ENCODE data around the gene CCDC122.
A peak's percentile ranks its signal among the peaks of the same experiment; 100 is the strongest.

CCDC122 gene

DNA sequence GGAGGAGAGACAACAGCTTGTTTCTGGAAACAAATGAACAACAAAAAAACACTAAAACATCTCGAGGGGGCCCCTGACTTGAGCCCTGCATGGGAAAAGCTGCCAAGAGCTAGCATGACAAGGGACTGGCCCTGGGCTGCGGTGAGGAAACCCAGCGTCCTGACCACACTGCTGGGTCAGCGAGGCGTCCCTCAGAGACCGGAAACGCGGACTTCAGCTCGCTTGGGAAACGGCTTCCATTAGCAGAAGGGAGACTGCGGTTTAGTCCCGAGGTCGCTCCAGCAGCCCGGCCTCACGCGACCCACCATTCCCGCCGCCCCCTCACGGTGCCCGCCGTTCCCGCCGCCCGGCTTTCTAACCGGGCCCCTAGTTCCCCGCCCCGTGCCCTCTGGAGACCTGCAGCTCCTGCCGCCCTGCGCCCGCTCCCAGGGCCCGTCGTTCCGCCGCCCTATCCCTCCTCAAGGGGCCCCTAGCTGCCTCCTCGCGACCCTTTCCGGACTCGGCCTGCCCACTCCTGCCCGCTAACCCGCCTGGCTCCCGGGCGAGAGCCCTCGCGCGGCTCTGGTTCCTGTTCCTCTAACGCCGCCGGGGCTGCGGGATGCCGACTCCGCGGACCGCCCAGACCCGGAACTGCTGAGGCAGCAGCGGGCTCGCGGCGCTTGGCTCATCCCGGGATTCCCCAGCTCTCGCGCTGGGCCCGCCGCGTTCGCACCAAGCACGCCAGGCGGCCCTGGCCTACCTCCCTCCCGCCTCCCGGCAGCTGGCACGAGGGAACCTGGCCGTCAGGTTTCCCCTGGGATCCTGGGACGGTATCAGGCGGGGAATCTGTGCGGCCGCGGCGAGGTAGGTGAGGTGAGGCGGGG, at the start of gene CCDC122:
CCDC122 (minus strand) TSS at position 849 of the 863 bp plus-strand sequence. CDS start 10,364 bp downstream, outside the sequence.
- TF ChIP-seq ARNT (IDR thresholded peaks at IDR 0.05) (no peak), LEF1 (IDR thresholded peaks at IDR 0.05; ENCODE audit: borderline replicate concordance) (no peak), HDGF (IDR thresholded peaks at IDR 0.05; ENCODE audit: borderline replicate concordance) (no peak), L3MBTL2 (conservative IDR thresholded peaks at IDR 0.05) (peak; percentile 99), BHLHE40 (IDR thresholded peaks at IDR 0.05; ENCODE audit: borderline replicate concordance) (no peak), ELF4 (IDR thresholded peaks at IDR 0.05) (peak; percentile 74)
- TF ChIP-seq, protein P1, sequence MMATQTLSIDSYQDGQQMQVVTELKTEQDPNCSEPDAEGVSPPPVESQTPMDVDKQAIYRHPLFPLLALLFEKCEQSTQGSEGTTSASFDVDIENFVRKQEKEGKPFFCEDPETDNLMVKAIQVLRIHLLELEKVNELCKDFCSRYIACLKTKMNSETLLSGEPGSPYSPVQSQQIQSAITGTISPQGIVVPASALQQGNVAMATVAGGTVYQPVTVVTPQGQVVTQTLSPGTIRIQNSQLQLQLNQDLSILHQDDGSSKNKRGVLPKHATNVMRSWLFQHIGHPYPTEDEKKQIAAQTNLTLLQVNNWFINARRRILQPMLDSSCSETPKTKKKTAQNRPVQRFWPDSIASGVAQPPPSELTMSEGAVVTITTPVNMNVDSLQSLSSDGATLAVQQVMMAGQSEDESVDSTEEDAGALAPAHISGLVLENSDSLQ (IDR thresholded peaks at IDR 0.05), result no peak
- CTCF ChIA-PET, result no interaction called here
- POLR2A ChIA-PET, result interaction anchor here (1.1 to 1.3 kb wide), 2 partner anchors 23 to 66 kb away, joined by 3 to 5 read pairs; no protein-coding TSS in a partner anchor
- DNase-seq (ENCODE audit: extremely low spot score), result peak; percentile 81

DNA sequence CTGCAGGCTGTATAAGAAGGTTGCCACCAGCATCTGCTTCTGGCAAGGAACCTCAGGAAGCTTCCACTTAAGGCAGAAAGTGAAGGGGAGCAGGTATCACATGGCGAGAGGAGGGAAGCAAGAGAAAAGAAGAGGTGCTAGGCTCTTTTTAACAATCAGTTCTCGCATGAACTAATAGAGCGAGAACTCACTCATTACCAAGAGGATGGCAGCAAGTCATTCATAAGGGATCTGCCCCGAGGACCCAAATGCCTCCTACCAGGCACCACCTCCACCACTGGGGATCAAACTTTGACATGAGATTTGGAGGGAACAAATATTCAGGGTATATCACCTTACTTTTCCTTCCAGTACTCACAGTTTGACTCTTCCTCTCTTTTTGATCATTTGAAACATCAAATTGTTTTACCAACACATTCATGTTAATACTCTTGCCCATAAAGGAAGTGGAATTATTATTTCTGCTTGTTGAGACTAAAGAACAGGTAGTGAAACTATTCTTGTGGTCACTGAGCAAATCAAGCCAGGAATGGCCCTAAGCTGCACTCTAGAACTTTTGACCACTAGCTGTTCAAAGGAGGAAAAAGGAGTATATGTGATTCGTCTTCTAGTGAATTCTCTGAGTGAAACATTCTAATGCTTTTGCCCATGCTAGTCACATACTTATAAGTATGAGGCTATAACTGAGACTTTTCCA, 45.2 kb upstream of the CCDC122 start:
- ChIA-PET POLR2A (no interaction called here), CTCF (no interaction called here)
- TF ChIP-seq, protein P1 (IDR thresholded peaks at IDR 0.05), result no peak
- TF ChIP-seq SP1 (IDR thresholded peaks at IDR 0.05) (no peak), TARDBP (IDR thresholded peaks at IDR 0.05) (no peak), FOXK2 (IDR thresholded peaks at IDR 0.05) (no peak), NFRKB (IDR thresholded peaks at IDR 0.05) (no peak), CTBP1 (IDR thresholded peaks at IDR 0.05; ENCODE audit: borderline replicate concordance) (no peak), FOXA1 (IDR thresholded peaks at IDR 0.05) (no peak), LEF1 (IDR thresholded peaks at IDR 0.05; ENCODE audit: borderline replicate concordance) (no peak), L3MBTL2 (conservative IDR thresholded peaks at IDR 0.05) (no peak), FOXM1 (IDR thresholded peaks at IDR 0.05; ENCODE audit: borderline replicate concordance) (no peak), ELF4 (IDR thresholded peaks at IDR 0.05) (no peak), HDGF (IDR thresholded peaks at IDR 0.05; ENCODE audit: borderline replicate concordance) (no peak), ZNF384 (IDR thresholded peaks at IDR 0.05) (no peak), SUZ12 (IDR thresholded peaks at IDR 0.05) (no peak), BHLHE40 (IDR thresholded peaks at IDR 0.05; ENCODE audit: borderline replicate concordance) (no peak), ARNT (IDR thresholded peaks at IDR 0.05) (no peak)
- no peak for DNase-seq (ENCODE audit: extremely low spot score)

DNA sequence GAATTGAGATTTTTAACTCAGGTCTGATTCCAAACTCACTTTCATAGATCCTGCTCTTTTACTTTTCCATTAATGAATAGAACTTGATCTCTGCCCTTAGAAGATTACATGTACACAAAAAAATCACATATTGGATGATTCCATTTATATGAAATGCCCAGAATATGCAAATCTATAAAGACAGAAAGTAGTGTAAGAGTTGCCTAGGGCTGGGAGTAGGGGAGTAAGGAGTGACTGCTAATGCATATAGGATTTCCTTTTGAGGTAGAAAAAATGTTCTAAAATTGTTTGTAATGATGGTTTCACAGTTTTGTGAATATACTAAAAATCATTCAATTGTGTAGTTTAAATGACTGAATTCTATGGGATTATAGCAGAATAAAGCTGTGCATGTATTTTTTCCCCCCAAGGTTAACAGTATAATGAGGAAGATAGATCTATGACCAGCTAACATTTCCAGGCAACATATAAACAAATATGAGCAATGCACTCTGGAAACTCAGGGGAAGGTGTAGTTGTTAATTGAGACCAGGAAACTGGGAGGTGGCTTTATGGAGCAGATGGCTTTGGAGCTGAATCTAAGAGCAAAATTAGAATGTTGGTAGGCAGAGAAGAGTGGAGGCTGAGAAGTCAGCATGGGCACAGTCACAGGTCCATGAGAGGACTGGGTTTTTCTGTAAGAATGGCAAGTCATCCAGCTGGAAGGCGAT, 41.6 kb upstream of the CCDC122 start:
- CTCF ChIA-PET, result interaction anchor here (0.6 kb wide), 1 partner anchor 956 kb away, joined by 3 read pairs; no protein-coding TSS in a partner anchor

DNA sequence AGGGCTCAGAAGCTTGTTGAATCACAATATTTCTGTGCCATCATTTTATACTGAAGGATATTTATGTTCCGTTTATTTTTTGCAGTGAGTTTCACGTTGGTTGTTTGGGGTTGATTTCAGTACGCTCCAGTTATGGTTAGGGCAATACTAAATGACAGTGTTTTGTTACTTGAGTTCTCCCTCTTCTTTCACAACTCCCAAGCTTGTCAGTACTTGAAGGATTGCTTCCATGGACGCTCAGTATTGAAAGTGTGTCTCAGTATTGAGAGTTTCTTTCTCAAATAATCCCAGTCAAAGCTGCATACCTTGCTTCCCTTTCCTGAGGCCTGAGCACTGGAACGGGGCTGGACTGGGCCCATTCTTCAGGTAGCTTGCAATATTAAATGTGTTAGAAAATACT, 39.1 kb upstream of the CCDC122 start:
- TF ChIP-seq ELF4 (IDR thresholded peaks at IDR 0.05) (no peak), NFRKB (IDR thresholded peaks at IDR 0.05) (no peak), SP1 (IDR thresholded peaks at IDR 0.05) (no peak), TARDBP (IDR thresholded peaks at IDR 0.05) (no peak), FOXK2 (IDR thresholded peaks at IDR 0.05) (no peak), LEF1 (IDR thresholded peaks at IDR 0.05; ENCODE audit: borderline replicate concordance) (no peak), ZNF384 (IDR thresholded peaks at IDR 0.05) (no peak), HDGF (IDR thresholded peaks at IDR 0.05; ENCODE audit: borderline replicate concordance) (no peak), L3MBTL2 (conservative IDR thresholded peaks at IDR 0.05) (no peak), FOXA1 (IDR thresholded peaks at IDR 0.05) (no peak), SUZ12 (IDR thresholded peaks at IDR 0.05) (no peak), CTBP1 (IDR thresholded peaks at IDR 0.05; ENCODE audit: borderline replicate concordance) (no peak), FOXM1 (IDR thresholded peaks at IDR 0.05; ENCODE audit: borderline replicate concordance) (no peak), BHLHE40 (IDR thresholded peaks at IDR 0.05; ENCODE audit: borderline replicate concordance) (no peak), ARNT (IDR thresholded peaks at IDR 0.05) (no peak)
- TF ChIP-seq, protein P1 (IDR thresholded peaks at IDR 0.05), result no peak
- DNase-seq (ENCODE audit: extremely low spot score), result no peak
- CTCF ChIA-PET, result no interaction called here
- POLR2A ChIA-PET, result no interaction called here

More for the DNA sequence above, 41.6 kb upstream of the CCDC122 start:
- DNase-seq (ENCODE audit: extremely low spot score), result no peak
- TF ChIP-seq CTBP1 (IDR thresholded peaks at IDR 0.05; ENCODE audit: borderline replicate concordance), result no peak
- TF ChIP-seq ARNT (IDR thresholded peaks at IDR 0.05), result no peak
- TF ChIP-seq LEF1 (IDR thresholded peaks at IDR 0.05; ENCODE audit: borderline replicate concordance), result no peak
- TF ChIP-seq BHLHE40 (IDR thresholded peaks at IDR 0.05; ENCODE audit: borderline replicate concordance), result no peak
- TF ChIP-seq FOXK2 (IDR thresholded peaks at IDR 0.05), result no peak
- TF ChIP-seq, protein P1 (IDR thresholded peaks at IDR 0.05), result no peak
- TF ChIP-seq FOXA1 (IDR thresholded peaks at IDR 0.05), result no peak
- no peak for TF ChIP-seq FOXM1 (IDR thresholded peaks at IDR 0.05; ENCODE audit: borderline replicate concordance)
- TF ChIP-seq L3MBTL2 (conservative IDR thresholded peaks at IDR 0.05), result no peak
- TF ChIP-seq TARDBP (IDR thresholded peaks at IDR 0.05), result no peak
- no peak for TF ChIP-seq ZNF384 (IDR thresholded peaks at IDR 0.05)
- no peak for TF ChIP-seq NFRKB (IDR thresholded peaks at IDR 0.05)
- no peak for TF ChIP-seq ELF4 (IDR thresholded peaks at IDR 0.05)
- no peak for TF ChIP-seq SP1 (IDR thresholded peaks at IDR 0.05)
- no peak for TF ChIP-seq SUZ12 (IDR thresholded peaks at IDR 0.05)
- TF ChIP-seq HDGF (IDR thresholded peaks at IDR 0.05; ENCODE audit: borderline replicate concordance), result no peak
- POLR2A ChIA-PET, result no interaction called here
